ENCODE data around the gene RGS3.

The RGS3 gene

GRCh38 chr9:113645227-113645977 is 181.9 kb downstream of the RGS3 start:
- no peak for DNase-seq

GRCh38 chr9:113645978-113646253 is 182.4 kb downstream of the RGS3 start:
- DNase-seq = no peak

DNA sequence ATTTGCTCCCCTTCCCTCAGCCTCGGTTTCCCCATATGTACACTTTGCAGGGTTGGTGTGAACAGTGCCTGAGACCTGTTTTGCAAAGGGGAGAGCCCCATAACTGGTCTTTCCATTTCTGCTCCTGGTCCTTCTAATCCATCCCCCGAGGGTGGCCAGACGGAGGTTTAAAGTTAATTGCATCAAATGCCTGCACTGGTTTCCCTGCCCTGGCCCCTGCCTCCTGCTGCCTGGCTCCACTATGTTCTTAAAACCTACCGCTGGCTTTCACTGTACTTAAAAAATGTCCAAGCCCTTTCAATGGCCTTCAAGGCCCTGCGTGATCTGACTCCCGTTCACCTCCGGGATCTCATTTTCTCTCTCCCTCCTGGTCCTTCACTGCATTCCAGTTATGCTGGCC is 183.0 kb downstream of the RGS3 start:
- no peak for DNase-seq

All from hematopoietic multipotent progenitor cell treated with erythropoietin and hydrocortisone succinate and interleukin-3 and kit ligand, for 8 days (in vitro differentiated cells).